ENCODE results near the gene NUTM1.
"Not testable (repeated sequence)": the region's sequence is repeated elsewhere in the genome, so short reads cannot be mapped to it uniquely, and the experiment has no call there.

DNA sequence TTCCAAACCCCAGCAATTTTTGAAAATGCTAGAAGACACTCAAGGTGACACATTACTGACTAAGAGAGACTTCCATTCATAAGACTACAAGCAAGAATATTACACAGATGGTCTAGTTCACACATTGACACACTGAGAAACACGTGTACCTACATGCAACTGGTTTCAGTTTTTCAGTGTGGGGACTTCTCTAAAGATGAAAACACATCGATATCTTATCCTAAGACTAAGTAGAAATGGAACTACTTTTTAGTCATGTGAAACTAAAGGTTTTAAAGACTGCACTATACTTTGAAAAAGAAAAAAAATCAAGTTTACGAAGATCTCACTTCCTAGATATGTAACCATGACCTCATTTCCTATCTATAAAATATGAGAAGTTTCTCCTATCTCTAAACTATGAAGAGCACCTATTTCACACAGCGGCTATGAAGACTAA is 60.1 kb downstream of the NUTM1 start:
- TF ChIP-seq, protein P1, sequence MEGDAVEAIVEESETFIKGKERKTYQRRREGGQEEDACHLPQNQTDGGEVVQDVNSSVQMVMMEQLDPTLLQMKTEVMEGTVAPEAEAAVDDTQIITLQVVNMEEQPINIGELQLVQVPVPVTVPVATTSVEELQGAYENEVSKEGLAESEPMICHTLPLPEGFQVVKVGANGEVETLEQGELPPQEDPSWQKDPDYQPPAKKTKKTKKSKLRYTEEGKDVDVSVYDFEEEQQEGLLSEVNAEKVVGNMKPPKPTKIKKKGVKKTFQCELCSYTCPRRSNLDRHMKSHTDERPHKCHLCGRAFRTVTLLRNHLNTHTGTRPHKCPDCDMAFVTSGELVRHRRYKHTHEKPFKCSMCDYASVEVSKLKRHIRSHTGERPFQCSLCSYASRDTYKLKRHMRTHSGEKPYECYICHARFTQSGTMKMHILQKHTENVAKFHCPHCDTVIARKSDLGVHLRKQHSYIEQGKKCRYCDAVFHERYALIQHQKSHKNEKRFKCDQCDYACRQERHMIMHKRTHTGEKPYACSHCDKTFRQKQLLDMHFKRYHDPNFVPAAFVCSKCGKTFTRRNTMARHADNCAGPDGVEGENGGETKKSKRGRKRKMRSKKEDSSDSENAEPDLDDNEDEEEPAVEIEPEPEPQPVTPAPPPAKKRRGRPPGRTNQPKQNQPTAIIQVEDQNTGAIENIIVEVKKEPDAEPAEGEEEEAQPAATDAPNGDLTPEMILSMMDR (optimal IDR thresholded peaks at IDR 0.05 in 1 of 3, IDR thresholded peaks at IDR 0.05 in 1 of 3, conservative IDR thresholded peaks at IDR 0.05 in 1 of 3; ENCODE audit: extremely low read depth in 1 of 3, insufficient read depth in 2 of 3, low read length in 3 of 3), result not testable (repeated sequence)
- TF ChIP-seq EZH2 (IDR thresholded peaks at IDR 0.05; ENCODE audit: low read length), result not testable (repeated sequence)

Data from keratinocyte (primary cell).